ENCODE data around the gene AKT1.

Gene AKT1

GRCh38 chr14:104805941-104806624 lies 10.5 kb upstream of the AKT1 start:
- DNase-seq (ENCODE audit: low read depth): no peak
- TF ChIP-seq CTCF (IDR thresholded peaks at IDR 0.05; ENCODE audit: low read length, missing control alignments): no peak
- H3K4me3 ChIP-seq (replicated peaks; ENCODE audit: low read depth, low read length): no peak overlapping the region

- no peak overlapping the region for H3K4me3 ChIP-seq (replicated peaks; ENCODE audit: low read depth, low read length)
- TF ChIP-seq CTCF (IDR thresholded peaks at IDR 0.05; ENCODE audit: low read length, missing control alignments): no peak
- DNase-seq (ENCODE audit: low read depth): peak; percentile 88
Measured at GRCh38 chr14:104805326-104805678, 9.8 kb upstream of the AKT1 start.

GRCh38 chr14:104804481-104805325 lies 9.2 kb upstream of the AKT1 start:
- no peak for TF ChIP-seq CTCF (IDR thresholded peaks at IDR 0.05; ENCODE audit: low read length, missing control alignments)
- no peak for DNase-seq (ENCODE audit: low read depth)
- H3K4me3 ChIP-seq (replicated peaks; ENCODE audit: low read depth, low read length): no peak overlapping the region

- DNase-seq (ENCODE audit: low read depth): no peak
- no peak for TF ChIP-seq CTCF (IDR thresholded peaks at IDR 0.05; ENCODE audit: low read length, missing control alignments)
Measured at GRCh38 chr14:104803912-104804410, 8.4 kb upstream of the AKT1 start.

GRCh38 chr14:104803280-104803911 lies 7.8 kb upstream of the AKT1 start:
- TF ChIP-seq CTCF (IDR thresholded peaks at IDR 0.05; ENCODE audit: low read length, missing control alignments): no peak
- no peak for DNase-seq (ENCODE audit: low read depth)
- H3K4me3 ChIP-seq (replicated peaks; ENCODE audit: low read depth, low read length): no peak overlapping the region

More at GRCh38 chr14:104803912-104804410, 8.4 kb upstream of the AKT1 start:
- H3K4me3 ChIP-seq (replicated peaks; ENCODE audit: low read depth, low read length): no peak overlapping the region

- no peak for TF ChIP-seq CTCF (IDR thresholded peaks at IDR 0.05; ENCODE audit: low read length, missing control alignments)
Measured at GRCh38 chr14:104802394-104803184, 7.0 kb upstream of the AKT1 start.

More at GRCh38 chr14:104802394-104803184, 7.0 kb upstream of the AKT1 start:
- no peak for DNase-seq (ENCODE audit: low read depth)
- no peak overlapping the region for H3K4me3 ChIP-seq (replicated peaks; ENCODE audit: low read depth, low read length)
